Measurements from ENCODE around the gene PBX1.

Gene PBX1

GRCh38 chr1:164875518-164875917, 316.5 kb downstream of the PBX1 start:
- DNase-seq (ENCODE audit: low read depth) = no peak
- H3K4me3 ChIP-seq (ENCODE audit: low read depth, low read length) = no peak overlapping the region
- no peak for TF ChIP-seq CTCF (IDR thresholded peaks at IDR 0.05; ENCODE audit: insufficient read depth, low read depth, low read length, missing control alignments)

GRCh38 chr1:164876398-164877116, 317.6 kb downstream of the PBX1 start:
- no peak for TF ChIP-seq CTCF (IDR thresholded peaks at IDR 0.05; ENCODE audit: insufficient read depth, low read depth, low read length, missing control alignments)
- H3K4me3 ChIP-seq (ENCODE audit: low read depth, low read length) = no peak overlapping the region
- DNase-seq (ENCODE audit: low read depth) = no peak

- no peak overlapping the region for H3K4me3 ChIP-seq (ENCODE audit: low read depth, low read length)
- no peak for TF ChIP-seq CTCF (IDR thresholded peaks at IDR 0.05; ENCODE audit: insufficient read depth, low read depth, low read length, missing control alignments)
- DNase-seq (ENCODE audit: low read depth) = no peak
These were observed 321.2 kb downstream of the PBX1 start for GRCh38 chr1:164880199-164880598.

GRCh38 chr1:164880644-164881043, 321.7 kb downstream of the PBX1 start:
- TF ChIP-seq CTCF (IDR thresholded peaks at IDR 0.05; ENCODE audit: insufficient read depth, low read depth, low read length, missing control alignments) = no peak
- no peak for DNase-seq (ENCODE audit: low read depth)
- H3K4me3 ChIP-seq (ENCODE audit: low read depth, low read length) = no peak overlapping the region

GRCh38 chr1:164885311-164885710, 326.3 kb downstream of the PBX1 start:
- no peak for DNase-seq (ENCODE audit: low read depth)

GRCh38 chr1:164886101-164886500, 327.1 kb downstream of the PBX1 start:
- no peak overlapping the region for H3K4me3 ChIP-seq (ENCODE audit: low read depth, low read length)
- no peak for DNase-seq (ENCODE audit: low read depth)
- no peak for TF ChIP-seq CTCF (IDR thresholded peaks at IDR 0.05; ENCODE audit: insufficient read depth, low read depth, low read length, missing control alignments)

More at GRCh38 chr1:164885311-164885710, 326.3 kb downstream of the PBX1 start:
- no peak overlapping the region for H3K4me3 ChIP-seq (ENCODE audit: low read depth, low read length)
- no peak for TF ChIP-seq CTCF (IDR thresholded peaks at IDR 0.05; ENCODE audit: insufficient read depth, low read depth, low read length, missing control alignments)

GRCh38 chr1:164891615-164892014, 332.6 kb downstream of the PBX1 start:
- DNase-seq (ENCODE audit: low read depth) = no peak
- TF ChIP-seq CTCF (IDR thresholded peaks at IDR 0.05; ENCODE audit: insufficient read depth, low read depth, low read length, missing control alignments) = no peak
- no peak overlapping the region for H3K4me3 ChIP-seq (ENCODE audit: low read depth, low read length)

All from GM12865 (cell line).